H1 (cell line): ENCODE data around the gene LDB1. TPM values are rescaled to one million over a fixed set of nuclear protein-coding genes. Genes with fewer than 3 reads are reported as not detected.

Experiments
- BACH1 ChIP-seq: IDR thresholded peaks from 2 replicates; pipeline ENCODE4 v1.6.1; 2012; ENCODE audit warnings: low read length, improper control_type of control experiment
- FOSL1 ChIP-seq: IDR thresholded peaks from 2 replicates; pipeline ENCODE4 v1.6.1; 2011; ENCODE audit warnings: mild to moderate bottlenecking, low read depth, low read length, moderate library complexity; ENCODE audit not compliant: insufficient read depth
- GABPA ChIP-seq: IDR thresholded peaks from 2 replicates; pipeline ENCODE4 v1.6.1; 2011; ENCODE audit warnings: mild to moderate bottlenecking, low read length, moderate library complexity, borderline replicate concordance; ENCODE audit not compliant: insufficient read depth
- HDAC6 ChIP-seq: IDR thresholded peaks from one replicate; pipeline ENCODE4 v1.7.1; 2012; ENCODE audit warnings: low read depth, mild to moderate bottlenecking, inconsistent platforms, low read length, moderate library complexity
- SP1 ChIP-seq: IDR thresholded peaks from 2 replicates; pipeline ENCODE4 v1.6.1; 2011; ENCODE audit warnings: low read depth, low read length
- YY1 ChIP-seq: IDR thresholded peaks from 2 replicates; pipeline ENCODE4 v1.6.1; 2011; ENCODE audit warnings: low read depth, mild to moderate bottlenecking, low read length
- polyA plus RNA-seq, 7 experiments: library from polyadenylated mRNA; depleted of rRNA in 3 of 7; stranded (reverse) in 5 of 7; unstranded in 2 of 7; fragments of >200 nt in 5 of 7; fragments of 200-250 nt in 2 of 7; gene quantifications; 1 replicate in 5 of 7; 2 replicates in 1 of 7; 4 replicates in 1 of 7; pipeline versions ENCODE4 v1.2.1 to v1.2.3, GENCODE V29; 2011 to 2013; ENCODE audit warnings: missing spikeins in 2 of 7, mixed read lengths in 2 of 7
- total RNA-seq: library from RNA; stranded (reverse); fragmentation: NEBNext Ultra II Directional; extraction: Animal tissue kit (Norgen Biotek cat#: 25700); gene quantifications from 2 replicates; pipeline ENCODE4 v1.2.1, GENCODE V29; 2021
- TF ChIP-seq, protein P1 (sequence below): IDR thresholded peaks from 2 replicates; pipeline ENCODE4 v1.6.1; 2012; ENCODE audit warnings: low read length, inconsistent platforms

LDB1 gene
- total and polyA plus RNA-seq, 2 of the 8 experiments (the other 6 are each of a cell fraction or from before 2014, with no cell fraction given) = 88.4 to 138 TPM

- TF ChIP-seq BACH1 (no peak), SP1 (no peak), FOSL1 (no peak), GABPA (no peak), YY1 (no peak), HDAC6 (no peak)
- TF ChIP-seq, protein P1, sequence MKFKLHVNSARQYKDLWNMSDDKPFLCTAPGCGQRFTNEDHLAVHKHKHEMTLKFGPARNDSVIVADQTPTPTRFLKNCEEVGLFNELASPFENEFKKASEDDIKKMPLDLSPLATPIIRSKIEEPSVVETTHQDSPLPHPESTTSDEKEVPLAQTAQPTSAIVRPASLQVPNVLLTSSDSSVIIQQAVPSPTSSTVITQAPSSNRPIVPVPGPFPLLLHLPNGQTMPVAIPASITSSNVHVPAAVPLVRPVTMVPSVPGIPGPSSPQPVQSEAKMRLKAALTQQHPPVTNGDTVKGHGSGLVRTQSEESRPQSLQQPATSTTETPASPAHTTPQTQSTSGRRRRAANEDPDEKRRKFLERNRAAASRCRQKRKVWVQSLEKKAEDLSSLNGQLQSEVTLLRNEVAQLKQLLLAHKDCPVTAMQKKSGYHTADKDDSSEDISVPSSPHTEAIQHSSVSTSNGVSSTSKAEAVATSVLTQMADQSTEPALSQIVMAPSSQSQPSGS = no peak
These were observed 6.8 kb downstream of the LDB1 start (continued) for GRCh38 chr10:102113261-102113955.
